GM19455 (cell line): Measurements from ENCODE around the gene PYGO2.
"Not testable (repeated sequence)": the region's sequence is repeated elsewhere in the genome, so short reads cannot be mapped to it uniquely, and the experiment has no call there.

Experiments used
- ATAC-seq: cut with Tn5 transposase; IDR thresholded peaks from one replicate; pipeline ENCODE4 v1.9.1; 2021; ENCODE audit not compliant: unreplicated experiment

The PYGO2 gene

DNA sequence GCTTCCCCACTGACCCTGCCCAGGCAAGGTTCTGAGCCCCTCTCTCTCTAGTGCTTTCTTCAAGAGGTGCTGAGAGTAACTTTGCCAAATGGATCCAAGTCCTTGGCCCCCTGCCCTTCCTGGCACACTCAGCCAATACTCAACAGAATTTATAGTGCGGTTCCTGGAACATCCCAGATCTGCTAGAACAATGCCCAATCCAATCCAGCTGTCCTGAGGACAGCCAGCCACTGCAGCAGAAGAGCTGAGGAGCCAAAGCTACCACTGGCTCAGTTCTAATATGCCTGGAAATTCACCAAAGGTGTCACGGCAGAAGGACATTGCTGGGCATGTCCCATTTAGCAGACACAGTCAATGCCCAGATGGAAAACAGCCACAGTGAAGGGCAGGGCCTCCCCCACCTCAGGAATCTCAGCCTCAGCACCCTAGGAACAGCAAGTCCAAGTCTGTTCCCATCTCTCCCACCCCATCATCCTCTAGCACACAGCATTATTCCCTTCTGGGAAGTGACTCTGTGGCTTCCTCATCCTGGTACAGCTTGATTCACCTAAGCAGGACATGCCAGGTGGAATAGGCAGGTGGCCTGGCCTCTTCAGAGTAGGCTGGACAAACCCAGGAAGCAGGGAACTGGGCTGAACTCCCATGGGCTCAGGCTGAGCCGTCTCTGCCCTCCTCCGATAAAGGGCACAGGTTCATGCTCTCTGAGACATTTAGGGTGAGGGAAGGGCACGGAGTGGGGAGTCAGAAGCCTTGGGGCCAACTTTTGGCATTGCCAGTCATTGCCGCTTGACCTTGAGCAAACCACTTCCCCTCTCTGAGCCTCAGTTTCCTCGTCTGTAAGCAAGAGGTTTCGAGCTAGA is 49.7 kb downstream of the PYGO2 start:
- ATAC-seq = no peak

- ATAC-seq = no peak
These were observed 50.7 kb downstream of the PYGO2 start for GRCh38 chr1:154910851-154911250.

GRCh38 chr1:154908937-154909336 is 52.6 kb downstream of the PYGO2 start:
- ATAC-seq = no peak

GRCh38 chr1:154908129-154908528 is 53.5 kb downstream of the PYGO2 start:
- ATAC-seq = not testable (repeated sequence)
